HEK293 (cell line): ENCODE results near the gene LENEP.
"Not testable (repeated sequence)": the region's sequence is repeated elsewhere in the genome, so short reads cannot be mapped to it uniquely, and the experiment has no call there.

ENCODE experiments used
- CTCF ChIA-PET: fragments of 350-600 bp; formaldehyde crosslinking; extraction: SDS; loops from one replicate; lab custom pipeline; 2021; ENCODE audit warnings: antibody characterized with exemption; lab: Yijun Ruan, JAX
- POLR2A ChIA-PET: fragments of 300-600 bp; formaldehyde crosslinking; extraction: SDS; loops from one replicate; lab custom pipeline; 2020; ENCODE audit warnings: antibody characterized with exemption, inconsistent platforms; lab: Yijun Ruan, JAX
- H3K27ac ChIP-seq: fragments of 200-500 bp; sonication (Bioruptor generic); 2 replicates; pipeline ENCODE4 v1.5.1; 2014; ENCODE audit warnings: low read depth, low read length, control low read depth, inconsistent platforms; ENCODE audit errors: extremely low read depth
- H3K36me3 ChIP-seq, 2 experiments: fragments of 200-500 bp in 1 of 2; sonication (Bioruptor generic) in 1 of 2; 1 replicate in 1 of 2; 2 replicates in 1 of 2; pipeline ENCODE4 v1.5.1; 2014 to 2017; ENCODE audit warnings: inconsistent platforms in 2 of 2, low read length in 2 of 2; ENCODE audit not compliant: control insufficient read depth in 2 of 2, insufficient read depth in 1 of 2
- H3K4me1 ChIP-seq: fragments of 200-500 bp; sonication (Bioruptor generic); 2 replicates; pipeline ENCODE4 v1.5.1; 2014; ENCODE audit warnings: mild to moderate bottlenecking, low read length, inconsistent platforms; ENCODE audit not compliant: control insufficient read depth, insufficient read depth
- H3K4me3 ChIP-seq: 2 replicates; pipeline ENCODE4 v1.5.1; 2011; ENCODE audit warnings: low read depth, mild to moderate bottlenecking, control low read depth, low read length, moderate library complexity
- H3K9me3 ChIP-seq: fragments of 200-500 bp; sonication (Bioruptor generic); 2 replicates; pipeline ENCODE4 v1.5.1; 2014; ENCODE audit warnings: low read depth, low read length, inconsistent platforms; ENCODE audit not compliant: control insufficient read depth, insufficient read depth
- CTCF ChIP-seq: fragments of 450-650 bp; formaldehyde crosslinking; IDR thresholded peaks from 2 replicates; pipeline ENCODE4 v1.5.1; 2016; ENCODE audit warnings: missing biosample characterization, missing genetic modification characterization
- MEIS1 ChIP-seq: sonication (generic); formaldehyde crosslinking; IDR thresholded peaks from 2 replicates; pipeline ENCODE4 v1.8.1; 2022; ENCODE audit warnings: missing genetic modification reagents, mild to moderate bottlenecking, borderline replicate concordance
- SP2 ChIP-seq: fragments of 450-650 bp; formaldehyde crosslinking; IDR thresholded peaks from 2 replicates; pipeline ENCODE4 v1.5.1; 2016; ENCODE audit warnings: missing biosample characterization, missing genetic modification characterization
- ZIC2 ChIP-seq: fragments of 450-650 bp; formaldehyde crosslinking; IDR thresholded peaks from 2 replicates; pipeline ENCODE4 v1.5.1; 2016; ENCODE audit warnings: missing biosample characterization, missing genetic modification characterization
- ZNF121 ChIP-seq: fragments of 450-650 bp; formaldehyde crosslinking; IDR thresholded peaks from 2 replicates; pipeline ENCODE4 v1.5.1; 2016; ENCODE audit warnings: missing biosample characterization, missing genetic modification characterization
- ZNF48 ChIP-seq: fragments of 450-650 bp; formaldehyde crosslinking; IDR thresholded peaks from 2 replicates; pipeline ENCODE4 v1.5.1; 2016; ENCODE audit warnings: missing biosample characterization, missing genetic modification characterization
- ZNF664 ChIP-seq: fragments of 450-650 bp; formaldehyde crosslinking; IDR thresholded peaks from 2 replicates; pipeline ENCODE4 v1.5.1; 2016; ENCODE audit warnings: missing biosample characterization, missing genetic modification characterization
- TF ChIP-seq, protein P1 (sequence below): sonication (generic); formaldehyde crosslinking; IDR thresholded peaks from 2 replicates; pipeline ENCODE4 v1.8.1; 2022; ENCODE audit warnings: mild to moderate bottlenecking, moderate library complexity, missing genetic modification reagents
- TF ChIP-seq, protein P2 (sequence below): fragments of 450-650 bp; formaldehyde crosslinking; IDR thresholded peaks from 2 replicates; pipeline ENCODE4 v1.5.1; 2016; ENCODE audit warnings: missing biosample characterization, missing genetic modification characterization

The LENEP gene

DNA sequence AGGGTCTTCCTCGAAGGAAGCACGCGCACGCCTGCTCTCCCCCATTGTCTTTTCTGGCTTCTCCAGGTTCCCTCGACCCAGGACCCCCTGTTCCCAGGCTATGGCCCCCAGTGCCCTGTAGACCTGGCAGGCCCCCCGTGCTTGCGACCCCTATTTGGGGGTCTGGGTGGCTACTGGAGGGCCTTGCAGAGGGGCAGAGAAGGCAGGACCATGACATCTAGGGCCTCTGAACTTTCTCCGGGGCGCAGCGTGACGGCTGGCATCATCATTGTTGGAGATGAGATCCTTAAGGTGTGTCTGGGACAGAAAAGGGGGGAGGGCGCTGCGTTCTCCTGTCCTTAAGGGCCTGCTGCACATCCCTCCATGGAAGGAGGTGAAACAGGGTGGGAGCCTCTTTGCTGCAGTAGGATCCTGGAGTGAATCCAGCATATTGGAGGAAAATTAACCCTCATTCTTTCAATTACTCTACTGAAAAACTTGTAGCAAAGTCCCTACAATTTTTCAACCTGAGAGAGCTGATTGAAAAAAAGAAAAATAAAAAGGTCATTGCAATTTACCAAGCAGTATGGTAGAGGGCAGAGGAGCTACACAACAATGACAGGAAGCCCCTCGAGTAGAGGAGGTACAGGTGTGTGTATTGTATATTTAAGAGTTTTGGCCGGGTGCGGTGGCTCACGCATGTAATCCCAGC lies 9.5 kb upstream of the LENEP start:
- CTCF ChIA-PET = interaction anchor here (0.6 to 3.6 kb wide), 7 partner anchors 10 to 1057 kb away, joined by 3 to 55 read pairs (median 4); partner anchors contain the start of genes CKS1B and LENEP
- Histone ChIP-seq H3K4me3 (peak overlapping the region; percentile 70), H3K9me3 (no peaks in the 10 kb centered on the region), H3K27ac (peak overlapping the region; percentile 62), H3K4me1 (no peaks in the 10 kb centered on the region), H3K36me3 (peaks cover 7 to 39% of the 10 kb centered on the region in 2 experiments; a peak in 2 of 3 replicates)
- POLR2A ChIA-PET = interaction anchor here (0.7 to 3.3 kb wide), 17 partner anchors 9 to 326 kb away, joined by 3 to 66 read pairs (median 6); partner anchors contain the start of genes ADAM15, CKS1B, LENEP and PBXIP1
- TF ChIP-seq ZIC2 (tag by site-specific recombination) (no peak), SP2 (tag by site-specific recombination) (peak; percentile 30; the same call in 1 of the 2 replicates), MEIS1 (CRISPR knock-in tag) (no peak), ZNF664 (no peak)

DNA sequence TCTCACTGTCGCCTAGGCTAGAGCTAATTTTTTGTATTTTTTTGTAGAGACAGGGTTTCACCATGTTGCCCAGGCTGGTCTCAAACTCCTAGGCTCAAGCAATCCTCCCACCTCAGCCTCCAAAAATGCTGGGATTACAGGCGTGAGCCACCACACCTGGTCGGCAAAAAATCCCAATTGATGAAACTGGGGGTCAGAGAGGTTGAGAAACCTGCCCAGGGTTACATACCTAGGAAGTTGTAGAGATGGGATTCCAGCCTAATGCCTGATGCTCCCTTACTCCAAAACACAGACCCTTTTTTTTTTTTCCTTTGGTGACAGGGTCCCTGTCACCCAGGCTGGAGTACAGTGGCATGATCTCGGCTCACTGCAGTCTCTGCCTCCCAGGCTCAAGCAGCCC lies 6.7 kb upstream of the LENEP start:
- not testable (repeated sequence) for H3K4me1 ChIP-seq, H3K27ac ChIP-seq, H3K4me3 ChIP-seq, H3K9me3 ChIP-seq
- ChIA-PET POLR2A (interaction anchor here (0.7 kb wide), 1 partner anchor 15 kb away, joined by 3 read pairs; no protein-coding TSS in a partner anchor), CTCF (interaction anchor here (1.4 to 2.6 kb wide), 3 partner anchors 12 to 31 kb away, joined by 3 to 15 read pairs (median 5); partner anchors contain the start of gene PBXIP1)
- peaks cover 7 to 47% of the 10 kb centered on the region in 2 experiments; a peak in 2 of 3 replicates for H3K36me3 ChIP-seq

GRCh38 chr1:154987326-154987725 lies 6.1 kb upstream of the LENEP start:
- Histone ChIP-seq H3K4me1 (no peaks in the 10 kb centered on the region), H3K9me3 (no peaks in the 10 kb centered on the region), H3K27ac (no peak overlapping the region), H3K4me3 (no peak overlapping the region), H3K36me3 (peaks cover 7 to 47% of the 10 kb centered on the region in 2 experiments; a peak in 2 of 3 replicates)
- ChIA-PET POLR2A (interaction anchor here (0.7 to 1.3 kb wide), 3 partner anchors 14 to 17 kb away, joined by 3 to 5 read pairs (median 3); partner anchors contain the start of gene SHC1), CTCF (interaction anchor here (0.6 to 2.6 kb wide), 6 partner anchors 9 to 656 kb away, joined by 3 to 15 read pairs (median 4); partner anchors contain the start of gene PBXIP1)
- no peak for TF ChIP-seq ZNF48 (tag by site-specific recombination)
- peak; percentile 76; the same call in 1 of the 2 replicates for TF ChIP-seq ZNF121 (tag by site-specific recombination)

DNA sequence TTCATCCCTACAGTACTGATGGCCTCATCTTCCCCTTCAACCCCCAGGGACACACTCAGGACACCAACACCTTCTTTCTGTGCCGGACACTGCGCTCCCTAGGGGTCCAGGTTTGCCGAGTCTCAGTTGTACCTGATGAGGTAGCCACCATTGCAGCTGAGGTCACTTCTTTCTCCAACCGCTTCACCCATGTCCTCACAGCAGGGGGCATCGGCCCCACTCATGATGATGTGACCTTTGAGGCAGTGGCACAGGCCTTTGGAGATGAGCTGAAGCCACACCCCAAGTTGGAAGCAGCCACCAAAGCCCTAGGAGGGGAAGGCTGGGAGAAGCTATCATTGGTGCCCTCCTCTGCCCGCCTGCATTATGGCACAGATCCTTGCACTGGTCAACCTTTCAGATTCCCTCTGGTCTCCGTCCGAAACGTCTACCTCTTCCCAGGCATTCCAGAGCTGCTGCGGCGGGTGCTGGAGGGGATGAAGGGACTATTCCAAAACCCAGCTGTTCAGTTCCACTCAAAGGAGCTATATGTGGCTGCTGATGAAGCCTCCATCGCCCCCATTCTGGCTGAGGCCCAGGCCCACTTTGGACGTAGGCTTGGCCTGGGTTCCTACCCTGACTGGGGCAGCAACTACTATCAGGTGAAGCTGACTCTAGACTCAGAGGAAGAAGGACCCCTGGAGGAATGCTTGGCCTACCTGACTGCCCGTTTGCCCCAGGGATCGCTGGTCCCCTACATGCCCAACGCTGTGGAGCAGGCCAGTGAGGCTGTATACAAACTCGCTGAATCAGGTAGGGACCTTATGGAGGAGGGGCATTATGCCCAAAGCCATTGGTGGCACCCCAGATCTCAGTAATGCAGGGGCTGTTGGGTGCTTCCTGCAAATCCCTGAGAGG lies 5.1 kb upstream of the LENEP start:
- POLR2A ChIA-PET = interaction anchor here (0.9 to 1.3 kb wide), 5 partner anchors 11 to 32 kb away, joined by 3 to 5 read pairs (median 3); partner anchors contain the start of genes PBXIP1 and SHC1
- no peaks in the 10 kb centered on the region for H3K9me3 ChIP-seq
- TF ChIP-seq, protein P1, sequence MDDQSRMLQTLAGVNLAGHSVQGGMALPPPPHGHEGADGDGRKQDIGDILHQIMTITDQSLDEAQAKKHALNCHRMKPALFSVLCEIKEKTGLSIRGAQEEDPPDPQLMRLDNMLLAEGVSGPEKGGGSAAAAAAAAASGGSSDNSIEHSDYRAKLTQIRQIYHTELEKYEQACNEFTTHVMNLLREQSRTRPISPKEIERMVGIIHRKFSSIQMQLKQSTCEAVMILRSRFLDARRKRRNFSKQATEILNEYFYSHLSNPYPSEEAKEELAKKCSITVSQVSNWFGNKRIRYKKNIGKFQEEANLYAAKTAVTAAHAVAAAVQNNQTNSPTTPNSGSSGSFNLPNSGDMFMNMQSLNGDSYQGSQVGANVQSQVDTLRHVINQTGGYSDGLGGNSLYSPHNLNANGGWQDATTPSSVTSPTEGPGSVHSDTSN (CRISPR knock-in tag) = no peak
- TF ChIP-seq, protein P2, sequence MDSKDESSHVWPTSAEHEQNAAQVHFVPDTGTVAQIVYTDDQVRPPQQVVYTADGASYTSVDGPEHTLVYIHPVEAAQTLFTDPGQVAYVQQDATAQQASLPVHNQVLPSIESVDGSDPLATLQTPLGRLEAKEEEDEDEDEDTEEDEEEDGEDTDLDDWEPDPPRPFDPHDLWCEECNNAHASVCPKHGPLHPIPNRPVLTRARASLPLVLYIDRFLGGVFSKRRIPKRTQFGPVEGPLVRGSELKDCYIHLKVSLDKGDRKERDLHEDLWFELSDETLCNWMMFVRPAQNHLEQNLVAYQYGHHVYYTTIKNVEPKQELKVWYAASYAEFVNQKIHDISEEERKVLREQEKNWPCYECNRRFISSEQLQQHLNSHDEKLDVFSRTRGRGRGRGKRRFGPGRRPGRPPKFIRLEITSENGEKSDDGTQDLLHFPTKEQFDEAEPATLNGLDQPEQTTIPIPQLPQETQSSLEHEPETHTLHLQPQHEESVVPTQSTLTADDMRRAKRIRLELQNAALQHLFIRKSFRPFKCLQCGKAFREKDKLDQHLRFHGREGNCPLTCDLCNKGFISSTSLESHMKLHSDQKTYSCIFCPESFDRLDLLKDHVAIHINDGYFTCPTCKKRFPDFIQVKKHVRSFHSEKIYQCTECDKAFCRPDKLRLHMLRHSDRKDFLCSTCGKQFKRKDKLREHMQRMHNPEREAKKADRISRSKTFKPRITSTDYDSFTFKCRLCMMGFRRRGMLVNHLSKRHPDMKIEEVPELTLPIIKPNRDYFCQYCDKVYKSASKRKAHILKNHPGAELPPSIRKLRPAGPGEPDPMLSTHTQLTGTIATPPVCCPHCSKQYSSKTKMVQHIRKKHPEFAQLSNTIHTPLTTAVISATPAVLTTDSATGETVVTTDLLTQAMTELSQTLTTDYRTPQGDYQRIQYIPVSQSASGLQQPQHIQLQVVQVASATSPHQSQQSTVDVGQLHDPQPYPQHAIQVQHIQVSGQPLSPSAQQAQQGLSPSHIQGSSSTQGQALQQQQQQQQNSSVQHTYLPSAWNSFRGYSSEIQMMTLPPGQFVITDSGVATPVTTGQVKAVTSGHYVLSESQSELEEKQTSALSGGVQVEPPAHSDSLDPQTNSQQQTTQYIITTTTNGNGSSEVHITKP (tag by site-specific recombination) = peak; percentile 42; the same call in 1 of the 2 replicates
- 0 out of 2 replicates have a peak, but pooled peaks have one; percentile 22 for TF ChIP-seq CTCF
- TF ChIP-seq, all 188 proteins: peak for 2
- Histone ChIP-seq H3K4me1 (no peaks in the 10 kb centered on the region), H3K4me3 (no peak overlapping the region), H3K27ac (no peak overlapping the region), H3K36me3 (peaks cover 7 to 53% of the 10 kb centered on the region in 2 experiments; a peak in 2 of 3 replicates)
- CTCF ChIA-PET = interaction anchor here (0.6 to 2.6 kb wide), 8 partner anchors 8 to 657 kb away, joined by 3 to 15 read pairs (median 4); partner anchors contain the start of gene PBXIP1
